GM04503 (cell line): ENCODE data around the gene KCTD21.
"Not testable (repeated sequence)": the region's sequence is repeated elsewhere in the genome, so short reads cannot be mapped to it uniquely, and the experiment has no call there.

Experiments used
- DNase-seq: peaks from one replicate; pipeline ENCODE4 v3.0.0-alpha.2; 2012; ENCODE audit warnings: low read depth

KCTD21 gene

DNA sequence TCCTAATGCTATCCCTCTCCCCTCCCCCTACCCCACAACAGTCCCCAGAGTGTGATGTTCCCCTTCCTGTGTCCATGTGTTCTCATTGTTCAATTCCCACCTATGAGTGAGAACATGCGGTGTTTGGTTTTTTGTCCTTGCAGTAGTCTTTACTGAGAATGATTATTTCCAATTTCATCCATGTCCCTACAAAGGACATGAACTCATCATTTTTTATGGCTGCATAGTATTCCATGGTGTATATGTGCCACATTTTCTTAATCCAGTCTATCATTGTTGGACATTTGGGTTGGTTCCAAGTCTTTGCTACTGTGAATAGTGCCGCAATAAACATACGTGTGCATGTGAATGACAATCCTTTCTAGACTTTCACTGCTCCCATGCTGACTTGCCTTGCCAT is 12.6 kb downstream of the KCTD21 start:
- not testable (repeated sequence) for DNase-seq

GRCh38 chr11:78171951-78172350 is 16.5 kb downstream of the KCTD21 start:
- no peak for DNase-seq

GRCh38 chr11:78170874-78171549 is 17.4 kb downstream of the KCTD21 start:
- DNase-seq: no peak

- no peak for DNase-seq
Observed at GRCh38 chr11:78170413-78170812, 18.0 kb downstream of the KCTD21 start.

- DNase-seq: peak; percentile 92
Observed at GRCh38 chr11:78168539-78169477, 19.6 kb downstream of the KCTD21 start.

DNA sequence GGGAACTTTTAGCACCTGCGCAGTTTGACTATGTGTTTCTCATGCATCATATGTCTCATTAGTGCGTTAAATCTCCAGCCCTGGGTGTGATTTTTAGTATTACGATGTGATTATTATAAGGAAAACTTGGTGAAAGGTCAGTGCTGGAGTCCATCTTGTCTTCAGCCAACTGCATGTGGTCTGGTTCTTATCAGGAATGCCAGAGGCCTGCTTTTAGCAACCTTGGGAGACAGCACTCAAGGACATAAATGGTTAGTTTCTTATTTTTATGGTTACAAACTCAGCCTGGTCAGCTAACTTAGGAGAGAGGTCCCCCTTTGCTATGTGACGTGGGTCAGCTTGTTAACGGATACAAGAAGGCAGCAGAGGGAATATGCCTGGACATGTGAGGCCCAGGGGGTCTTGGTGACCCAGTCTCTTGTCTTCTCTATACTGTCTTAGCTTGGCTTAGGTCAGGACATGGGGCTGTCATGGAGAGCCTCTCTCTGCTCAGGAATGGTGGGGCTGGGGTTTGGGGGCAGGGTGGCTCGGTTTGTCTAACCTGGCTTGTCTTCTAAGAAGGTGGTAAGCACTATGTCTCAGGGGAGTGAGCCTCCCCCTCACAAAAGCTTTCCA is 21.5 kb downstream of the KCTD21 start:
- no peak for DNase-seq

DNA sequence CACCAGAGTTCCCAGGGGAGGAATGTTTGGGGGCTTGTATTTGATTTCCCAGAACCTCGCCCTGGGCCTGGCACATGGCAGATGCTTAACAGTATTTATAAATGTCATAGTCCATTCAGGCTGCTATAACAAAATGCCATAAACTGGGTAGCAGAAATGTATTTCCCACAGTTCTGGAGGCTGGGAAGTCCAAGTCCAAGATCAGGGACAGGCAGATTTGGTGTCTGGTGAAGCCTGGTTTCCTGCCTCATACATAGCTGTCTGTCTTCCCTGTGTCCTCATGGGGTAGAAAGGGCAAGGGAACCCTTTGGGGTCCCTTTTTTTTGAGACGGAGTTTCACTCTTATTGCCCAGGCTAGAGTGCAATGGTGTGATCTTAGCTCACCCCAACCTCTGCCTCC is 24.0 kb downstream of the KCTD21 start:
- no peak for DNase-seq

- no peak for DNase-seq
Observed at GRCh38 chr11:78163828-78164227, 24.6 kb downstream of the KCTD21 start.

DNA sequence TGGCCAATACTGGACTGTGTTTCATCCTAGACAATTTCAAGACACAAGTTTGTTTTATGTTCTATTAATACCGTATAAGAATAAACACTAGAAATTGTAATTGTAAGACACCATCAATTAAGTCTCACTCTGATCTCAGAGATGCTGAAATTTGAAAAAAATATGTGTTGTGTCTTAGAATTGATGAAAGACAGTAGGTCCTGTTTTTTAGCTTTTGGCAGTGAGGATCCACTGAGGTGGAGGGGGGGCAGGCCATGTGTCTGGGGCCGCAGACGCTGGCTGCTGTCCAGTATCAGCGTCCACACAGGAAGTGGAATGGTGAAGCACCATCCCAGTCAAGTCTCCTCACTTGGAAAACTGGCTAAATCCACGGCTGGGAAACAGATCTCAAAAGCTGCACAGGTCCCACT is 26.5 kb downstream of the KCTD21 start:
- DNase-seq: no peak

GRCh38 chr11:78161346-78161745 is 27.1 kb downstream of the KCTD21 start:
- no peak for DNase-seq

- no peak for DNase-seq
Observed at GRCh38 chr11:78160557-78160956, 27.9 kb downstream of the KCTD21 start.

- DNase-seq: peak; percentile 19
Observed at GRCh38 chr11:78158987-78159652, 29.3 kb downstream of the KCTD21 start.

DNA sequence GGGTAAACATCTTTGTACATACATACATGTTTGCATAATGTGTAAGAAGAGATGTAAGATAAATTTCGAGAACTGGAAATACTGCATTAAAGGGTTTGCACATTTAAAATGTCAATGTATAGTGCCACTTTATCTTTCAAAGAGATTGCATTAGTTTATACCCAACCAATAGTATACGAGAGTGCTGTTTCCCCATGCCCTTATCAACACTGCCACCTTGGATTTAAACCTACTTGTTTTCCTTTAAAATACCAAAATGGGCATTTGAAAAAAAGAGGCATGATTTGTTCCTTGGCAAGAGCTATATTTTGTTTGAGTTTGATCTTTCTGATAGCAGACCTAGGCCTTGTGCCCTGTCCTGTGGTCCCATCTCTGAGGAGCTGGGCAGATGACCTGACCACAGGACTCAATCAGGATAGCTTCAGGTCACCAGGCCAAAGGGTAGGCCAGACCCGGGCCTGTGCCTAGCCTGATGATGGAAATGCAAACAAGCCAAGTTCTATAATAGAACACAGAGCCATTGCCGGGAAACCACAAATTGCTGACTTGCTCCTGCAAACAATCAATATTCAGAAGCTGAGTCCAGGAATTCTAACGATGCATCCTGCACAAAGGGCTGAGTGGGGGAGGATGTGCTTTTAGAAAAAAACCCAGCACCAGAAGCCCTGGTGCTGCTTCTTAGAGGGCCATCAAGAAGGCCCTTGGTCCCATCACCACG is 32.1 kb downstream of the KCTD21 start:
- DNase-seq: peak; percentile 11

DNA sequence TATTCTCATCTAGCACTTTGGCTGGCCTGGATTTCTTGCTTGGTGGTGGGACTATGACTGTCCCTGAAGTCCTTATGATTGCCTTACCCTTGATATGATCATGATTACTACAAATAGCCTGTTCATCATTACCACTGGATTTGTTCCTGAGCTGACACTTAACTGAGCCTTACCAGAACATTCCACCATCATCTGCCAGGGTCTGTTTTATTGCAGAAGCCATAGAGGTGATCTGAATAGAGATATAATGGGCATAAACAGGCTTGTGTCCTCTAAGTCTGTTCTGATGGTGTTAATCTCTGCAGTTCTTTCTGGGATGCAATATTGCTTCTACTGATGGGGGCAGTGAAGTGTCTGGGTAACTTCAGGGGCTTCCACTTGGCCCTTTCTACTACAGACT is 36.6 kb downstream of the KCTD21 start:
- DNase-seq: no peak

DNA sequence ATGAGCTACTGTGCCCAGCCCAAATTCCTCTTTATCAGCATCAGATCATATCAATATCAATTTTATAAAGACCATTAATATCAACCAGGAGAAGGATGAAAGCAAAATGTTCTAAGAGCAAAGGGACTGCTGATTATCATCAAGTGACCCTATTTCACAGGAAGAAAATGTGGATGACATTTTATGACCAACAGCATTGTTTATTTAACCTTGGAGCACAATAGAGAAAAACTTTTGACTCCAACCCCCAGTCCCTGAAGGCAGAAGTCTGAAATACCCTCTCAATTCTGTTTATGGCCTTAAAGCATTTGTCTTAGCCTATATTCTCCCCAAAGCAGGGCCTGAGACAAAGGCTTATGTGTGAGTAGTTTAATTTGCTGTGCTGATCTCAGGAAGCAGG is 37.7 kb downstream of the KCTD21 start:
- no peak for DNase-seq

DNA sequence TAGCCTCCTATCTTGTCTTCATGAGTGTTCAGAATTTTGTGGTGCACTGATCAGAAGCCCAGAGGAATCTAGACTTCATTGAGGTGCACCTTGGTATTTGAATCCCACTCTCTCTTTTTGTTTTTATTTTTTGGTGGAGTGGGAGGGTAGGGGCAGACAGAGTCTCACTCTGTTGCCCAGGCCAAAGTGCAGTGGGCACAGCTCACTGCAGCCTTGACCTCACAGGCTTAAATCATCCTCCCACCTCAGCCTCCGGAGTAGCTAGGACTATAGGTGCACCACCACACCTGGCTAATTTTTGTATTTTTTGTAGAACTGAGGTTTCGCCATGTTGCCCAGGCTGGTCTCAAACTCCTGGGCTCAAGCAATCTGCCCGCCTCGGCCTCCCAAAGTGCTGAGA is 38.1 kb downstream of the KCTD21 start:
- no peak for DNase-seq

GRCh38 chr11:78149646-78150045 is 38.8 kb downstream of the KCTD21 start:
- peak; percentile 23 for DNase-seq

GRCh38 chr11:78147807-78148206 is 40.6 kb downstream of the KCTD21 start:
- DNase-seq: no peak

DNA sequence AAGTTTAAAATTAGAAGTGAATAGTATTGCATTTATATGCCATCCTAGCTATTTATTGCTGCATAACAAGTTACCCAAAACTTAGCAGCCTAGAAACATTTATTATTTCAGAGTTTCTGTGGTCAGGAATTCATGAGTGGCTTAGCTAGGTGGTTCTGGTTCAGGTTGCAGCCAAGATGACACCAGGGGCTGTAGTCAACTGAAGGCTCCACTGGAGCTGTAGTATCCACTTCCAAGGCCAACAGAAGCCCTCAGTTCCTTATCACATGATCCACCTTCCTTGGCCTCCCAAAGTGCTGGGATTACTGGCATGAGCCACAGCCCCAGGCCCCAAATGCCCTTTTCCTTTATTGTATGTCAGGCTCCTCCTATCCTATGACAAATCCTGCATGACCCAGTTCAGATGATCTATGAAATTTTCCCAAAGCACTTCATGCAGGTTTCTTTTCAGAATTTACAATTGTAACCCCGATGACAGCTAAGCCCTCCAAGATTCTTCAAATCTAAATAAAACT is 42.9 kb downstream of the KCTD21 start:
- DNase-seq: no peak

- DNase-seq: no peak
Observed at GRCh38 chr11:78140392-78141077, 47.9 kb downstream of the KCTD21 start.
